ENCODE measurements around the gene UCK2. TPM values are rescaled to one million over a fixed set of nuclear protein-coding genes. Genes with fewer than 3 reads are reported as not detected.

Gene UCK2
- total and polyA plus RNA-seq, 2 of the 8 experiments (the other 6 are each of a cell fraction or from before 2014, with no cell fraction given), result 103 to 109 TPM

DNA sequence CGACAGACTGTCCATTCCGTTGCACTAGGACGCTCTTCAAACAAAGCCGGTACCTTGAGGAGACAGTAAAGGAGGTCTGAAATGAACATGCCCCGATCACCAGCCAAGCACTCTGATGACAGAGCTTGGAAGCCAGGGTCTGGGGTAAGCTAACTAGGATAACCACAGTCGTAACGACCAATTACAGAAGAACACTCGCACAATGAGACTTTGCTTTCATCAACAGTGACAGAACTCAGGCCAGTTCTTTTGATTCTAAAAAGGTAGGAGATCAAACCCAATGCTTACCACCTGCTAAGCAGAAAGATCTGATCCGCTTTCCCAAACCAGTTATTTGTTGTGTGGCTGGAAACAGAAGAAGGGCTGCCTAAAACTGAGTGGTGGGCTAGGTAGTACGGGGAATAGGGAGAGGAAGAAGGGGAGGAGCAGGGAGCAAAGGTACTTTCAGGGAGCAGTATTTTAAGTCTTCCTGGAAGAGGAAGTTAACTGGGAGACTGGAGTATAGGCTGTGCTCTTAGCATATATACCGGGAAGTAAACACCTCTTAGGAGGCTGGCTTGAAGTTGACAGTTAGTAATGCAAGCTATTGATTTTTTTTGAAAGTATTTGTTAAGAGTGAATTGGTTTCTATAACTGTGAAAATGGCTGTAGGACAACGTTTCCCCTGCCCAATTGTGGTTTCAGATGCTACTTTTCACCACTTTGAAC, 38.4 kb downstream of the UCK2 start:
- Histone ChIP-seq H3K36me3 (ENCODE audit: control insufficient read depth in 2 of 4, insufficient read depth in 4 of 4, low read length in 3 of 4) (no peaks in the 10 kb centered on the region; a peak in 3 of 8 replicates), H3K23me2 (ENCODE audit: low read depth, low read length) (no peaks in the 10 kb centered on the region), H3K56ac (replicated peaks; ENCODE audit: insufficient read length, low read depth, low read length) (no peak overlapping the region), H2BK12ac (ENCODE audit: low read depth, low read length) (no peak overlapping the region), H3K14ac (ENCODE audit: insufficient read length) (no peak overlapping the region), H3K4me2 (ENCODE audit: insufficient read depth in 1 of 2, low read depth in 2 of 2, low read length in 2 of 2) (no peak overlapping the region), H3K23ac (ENCODE audit: insufficient read length) (no peak overlapping the region), H3K9ac (replicated peaks in 1 of 4; ENCODE audit: extremely low read depth in 1 of 4, low read depth in 3 of 4, low read length in 3 of 4) (no peak overlapping the region), H2AK5ac (ENCODE audit: low read depth, low read length) (no peak overlapping the region), H2BK120ac (replicated peaks; ENCODE audit: low read depth, low read length) (no peak overlapping the region), H2BK20ac (ENCODE audit: low read length) (no peak overlapping the region), H3K9me3 (ENCODE audit: insufficient read depth in 2 of 2, low read depth in 1 of 2, low read length in 1 of 2) (no peaks in the 10 kb centered on the region), H4K5ac (ENCODE audit: insufficient read length, low read depth, low read length) (no peak overlapping the region), H2AFZ (ENCODE audit: low read length) (no peak overlapping the region), H4K20me1 (replicated peaks in 1 of 2; ENCODE audit: control insufficient read depth in 1 of 2, insufficient read depth in 2 of 2, low read length in 2 of 2) (peaks cover 16 to 22% of the 10 kb centered on the region in 2 experiments), H4K8ac (ENCODE audit: extremely low read depth, insufficient read depth, low read length) (no peak overlapping the region), H3K4ac (replicated peaks; ENCODE audit: insufficient read length, low read depth, low read length) (no peak overlapping the region), H3K18ac (ENCODE audit: extremely low read depth, low read length) (0 out of 2 replicates have a peak overlapping the region, but pooled peaks have one; percentile 11), H4K91ac (replicated peaks; ENCODE audit: insufficient read length, low read length) (no peak overlapping the region), H2BK15ac (ENCODE audit: low read length) (no peak overlapping the region), H3K27me3 (replicated peaks in 1 of 4; ENCODE audit: control insufficient read depth in 3 of 4, extremely low read depth in 1 of 4, insufficient read depth in 3 of 4, low read length in 3 of 4) (no peaks in the 10 kb centered on the region), H3K4me3 (ENCODE audit: extremely low read depth in 1 of 4, insufficient read depth in 2 of 4, low read depth in 3 of 4, low read length in 4 of 4) (no peak overlapping the region), H3K79me2 (ENCODE audit: control insufficient read depth in 1 of 2, insufficient read depth in 2 of 2, low read length in 2 of 2) (peaks cover 34 to 97% of the 10 kb centered on the region in 2 experiments), H3K4me1 (replicated peaks in 1 of 4; ENCODE audit: control insufficient read depth in 3 of 4, insufficient read depth in 4 of 4, low read length in 3 of 4) (peaks cover 0 to 11% (median under 1%) of the 10 kb centered on the region in 4 experiments; a peak in 2 of 7 replicates), H3K79me1 (ENCODE audit: low read depth, low read length) (peaks cover 31% of the 10 kb centered on the region), H2BK5ac (ENCODE audit: low read depth, low read length) (no peak overlapping the region), H3K27ac (ENCODE audit: low read depth, low read length) (no peak overlapping the region)
- CTCF ChIA-PET (ENCODE audit: partially characterized antibody), result no interaction called here
- POLR2A ChIA-PET (ENCODE audit: partially characterized antibody), result interaction anchor here (1.3 to 1.6 kb wide), 2 partner anchors 37 to 168 kb away, joined by 3 to 6 read pairs; partner anchors contain the start of gene ALDH9A1
- no peak for TF ChIP-seq ZNF274 (IDR thresholded peaks at IDR 0.05; ENCODE audit: borderline replicate concordance, extremely low read depth, low read length)
- TF ChIP-seq BCL11A (IDR thresholded peaks at IDR 0.05; ENCODE audit: low read depth in 2 of 2, low read length in 2 of 2), result no peak
- TF ChIP-seq CBX5 (IDR thresholded peaks at IDR 0.05; ENCODE audit: low read depth, low read length), result no peak
- TF ChIP-seq EP300 (IDR thresholded peaks at IDR 0.05; ENCODE audit: borderline replicate concordance in 1 of 2, low read depth in 2 of 2, low read length in 2 of 2), result no peak
- TF ChIP-seq POLR2A (IDR thresholded peaks at IDR 0.05; ENCODE audit: control extremely low read depth in 1 of 2, low read depth in 2 of 2, low read length in 2 of 2), result no peak
- TF ChIP-seq TAF7 (optimal IDR thresholded peaks at IDR 0.05; ENCODE audit: borderline replicate concordance, low read depth, low read length), result no peak
- TF ChIP-seq RFX5 (IDR thresholded peaks at IDR 0.05; ENCODE audit: borderline replicate concordance, low read depth, low read length), result no peak
- TF ChIP-seq CREB1 (IDR thresholded peaks at IDR 0.05), result no peak
- no peak for TF ChIP-seq SP1 (IDR thresholded peaks at IDR 0.05; ENCODE audit: low read depth, low read length)
- no peak for TF ChIP-seq JUN (IDR thresholded peaks at IDR 0.05; ENCODE audit: low read depth, low read length)
- no peak for TF ChIP-seq MAFK (IDR thresholded peaks at IDR 0.05; ENCODE audit: low read depth, low read length)
- no peak for DNase-seq (ENCODE audit: low read depth in 1 of 2, low spot score in 2 of 2)
- no peak for FAIRE-seq
- WGBS, 2 experiments (ENCODE audit: extremely low coverage in 1 of 2, insufficient coverage in 1 of 2, insufficient read length in 1 of 2, insufficient replicate concordance in 2 of 2, low coverage in 1 of 2, low lambda C conversion rate in 2 of 2, missing lambda C conversion rate in 1 of 2), result 91% methylated on average over 12 of the region's 12 CpGs; no CpG with 5 or more reads in 1 of the 2 experiments

Measured in H1 (cell line).